Neural progenitor cell (in vitro differentiated cells): Measurements from ENCODE around the gene RBBP7.

Experiments used
- EZH2 ChIP-seq: fragments of 200-600 bp; sonication (generic); IDR thresholded peaks from 2 replicates; pipeline ENCODE4 v1.6.1; 2017; ENCODE audit warnings: antibody characterized with exemption, mild to moderate bottlenecking, moderate library complexity
- TF ChIP-seq, protein P1 (sequence below): fragments of 200-600 bp; sonication (generic); IDR thresholded peaks from 2 replicates; pipeline ENCODE4 v1.5.1; 2017; ENCODE audit warnings: antibody characterized with exemption, mild to moderate bottlenecking

DNA sequence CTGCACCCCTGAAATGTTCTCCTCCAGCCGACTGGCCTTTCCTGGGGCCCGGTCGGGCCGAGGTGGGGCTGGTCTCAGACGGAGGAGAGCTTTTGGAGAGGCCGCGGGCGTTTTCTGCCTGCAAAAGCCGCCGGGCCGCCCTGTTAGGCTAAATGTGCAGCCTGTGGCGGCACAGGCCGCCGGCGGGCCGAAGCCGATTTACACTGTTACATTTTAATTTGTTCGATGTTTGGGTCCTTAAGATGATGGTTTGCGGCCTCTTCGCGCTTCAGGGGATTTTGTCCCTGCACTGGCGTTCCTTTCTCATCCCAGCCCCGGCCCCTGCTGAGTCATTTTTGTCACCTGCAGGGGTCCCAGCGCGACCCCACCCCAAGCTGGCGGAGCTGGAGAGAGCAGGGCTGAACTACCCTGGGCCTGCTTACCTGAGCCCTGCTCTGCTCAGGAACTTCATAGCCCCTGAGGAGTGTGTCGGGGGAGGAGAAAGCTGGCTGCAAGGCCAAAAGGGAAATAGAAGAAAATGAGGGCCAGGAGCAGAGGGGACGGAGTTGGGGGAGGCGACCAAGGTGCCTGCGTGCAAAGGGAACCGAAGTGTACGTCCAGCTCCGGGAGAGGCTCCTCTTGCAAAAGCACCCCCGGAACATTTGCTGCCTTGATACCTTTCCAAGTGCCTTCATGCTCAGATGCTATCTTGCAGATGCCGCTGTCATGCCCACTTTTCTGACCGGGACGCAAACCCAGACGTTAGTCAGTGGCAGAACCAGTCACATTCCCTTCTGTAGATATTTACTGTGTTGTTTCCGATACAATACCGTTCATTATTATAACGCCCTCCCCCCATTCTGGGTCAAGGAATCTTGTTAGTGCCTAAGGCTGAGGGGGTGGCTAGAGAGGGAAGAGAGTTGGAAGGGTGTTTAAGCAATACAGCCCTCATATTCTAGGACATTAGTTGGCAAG lies 977 bp upstream of the RBBP7 start:
- TF ChIP-seq, protein P1, sequence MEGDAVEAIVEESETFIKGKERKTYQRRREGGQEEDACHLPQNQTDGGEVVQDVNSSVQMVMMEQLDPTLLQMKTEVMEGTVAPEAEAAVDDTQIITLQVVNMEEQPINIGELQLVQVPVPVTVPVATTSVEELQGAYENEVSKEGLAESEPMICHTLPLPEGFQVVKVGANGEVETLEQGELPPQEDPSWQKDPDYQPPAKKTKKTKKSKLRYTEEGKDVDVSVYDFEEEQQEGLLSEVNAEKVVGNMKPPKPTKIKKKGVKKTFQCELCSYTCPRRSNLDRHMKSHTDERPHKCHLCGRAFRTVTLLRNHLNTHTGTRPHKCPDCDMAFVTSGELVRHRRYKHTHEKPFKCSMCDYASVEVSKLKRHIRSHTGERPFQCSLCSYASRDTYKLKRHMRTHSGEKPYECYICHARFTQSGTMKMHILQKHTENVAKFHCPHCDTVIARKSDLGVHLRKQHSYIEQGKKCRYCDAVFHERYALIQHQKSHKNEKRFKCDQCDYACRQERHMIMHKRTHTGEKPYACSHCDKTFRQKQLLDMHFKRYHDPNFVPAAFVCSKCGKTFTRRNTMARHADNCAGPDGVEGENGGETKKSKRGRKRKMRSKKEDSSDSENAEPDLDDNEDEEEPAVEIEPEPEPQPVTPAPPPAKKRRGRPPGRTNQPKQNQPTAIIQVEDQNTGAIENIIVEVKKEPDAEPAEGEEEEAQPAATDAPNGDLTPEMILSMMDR, result no peak
- TF ChIP-seq EZH2, result peak; percentile 64
